K562 (cell line): ENCODE measurements around the gene LPIN1. TPM values are rescaled to one million over a fixed set of nuclear protein-coding genes. Genes with fewer than 3 reads are reported as not detected.
A peak's percentile ranks its signal among the peaks of the same experiment; 100 is the strongest.

Experiments used
- ADNP ChIP-seq: fragments of 200-800 bp; sonication (Bioruptor generic); IDR thresholded peaks from 2 replicates; pipeline ENCODE4 v1.6.1; 2016; ENCODE audit warnings: missing genetic modification characterization, missing compliant biosample characterization
- CBX3 ChIP-seq, 2 experiments: IDR thresholded peaks; 1 replicate in 1 of 2; 2 replicates in 1 of 2; pipeline ENCODE4 v1.6.1; 2012; ENCODE audit warnings: inconsistent platforms in 2 of 2, low read length in 2 of 2, borderline replicate concordance in 1 of 2, control low read depth in 1 of 2
- ESRRA ChIP-seq: fragments of 450-650 bp; IDR thresholded peaks from 2 replicates; pipeline ENCODE4 v1.6.1; 2014; ENCODE audit warnings: low read depth, mild to moderate bottlenecking, moderate library complexity, borderline replicate concordance
- GATA2 ChIP-seq: sonication (generic); formaldehyde crosslinking; IDR thresholded peaks from 2 replicates; pipeline ENCODE4 v1.4.0; 2020; ENCODE audit warnings: mild to moderate bottlenecking, missing genetic modification reagents
- IRF1 ChIP-seq: sonication (generic); formaldehyde crosslinking; IDR thresholded peaks from 2 replicates; pipeline ENCODE4 v1.8.0; 2022; ENCODE audit warnings: missing genetic modification reagents, mild to moderate bottlenecking, borderline replicate concordance
- KDM1A ChIP-seq, 2 experiments: fragments of 450-650 bp; IDR thresholded peaks; 2 replicates each; pipeline ENCODE4 v1.6.1; 2016; ENCODE audit warnings: mild to moderate bottlenecking in 2 of 2
- MTA2 ChIP-seq: fragments of 450-650 bp; IDR thresholded peaks from 2 replicates; pipeline ENCODE4 v1.6.1; 2016; ENCODE audit warnings: low read depth
- MYC ChIP-seq, 2 experiments: fragments of 250-450 bp in 1 of 2; sonication (Bioruptor Pico) in 1 of 2; IDR thresholded peaks; 2 replicates each; pipeline versions ENCODE4 v1.5.1 to v1.6.1; 2012 to 2021; ENCODE audit warnings: low read depth in 2 of 2, borderline replicate concordance in 1 of 2, improper control_type of control experiment in 1 of 2, low read length in 1 of 2, mild to moderate bottlenecking in 1 of 2, moderate library complexity in 1 of 2
- NR2C2 ChIP-seq, 2 experiments: fragments of 200-800 bp in 1 of 2; sonication (Bioruptor generic) in 1 of 2; sonication (generic) in 1 of 2; formaldehyde crosslinking in 1 of 2; IDR thresholded peaks; 2 replicates each; pipeline versions ENCODE4 v1.6.1 to v1.8.0; 2016 to 2022; ENCODE audit warnings: mild to moderate bottlenecking in 1 of 2, missing compliant biosample characterization in 1 of 2, missing genetic modification characterization in 1 of 2, missing genetic modification reagents in 1 of 2
- PML ChIP-seq: IDR thresholded peaks from 2 replicates; pipeline ENCODE4 v1.6.1; 2012; ENCODE audit warnings: low read length, inconsistent platforms
- RBBP5 ChIP-seq: fragments of 200-600 bp; sonication (generic); IDR thresholded peaks from 2 replicates; pipeline ENCODE4 v1.6.1; 2012; ENCODE audit warnings: borderline replicate concordance, mild to moderate bottlenecking, low read length, control low read depth, inconsistent platforms; ENCODE audit not compliant: insufficient read depth, poor library complexity, severe bottlenecking
- ZNF121 ChIP-seq: sonication (generic); formaldehyde crosslinking; conservative IDR thresholded peaks from 2 replicates; pipeline ENCODE4 v1.8.0; 2022; ENCODE audit warnings: missing genetic modification reagents
- polyA plus RNA-seq, 8 experiments: library from polyadenylated mRNA; depleted of rRNA in 4 of 8; stranded (reverse) in 5 of 8; unstranded in 3 of 8; fragments of >200 nt; fragmentation: Nextera tagmentation in 2 of 8; fragmentation: Illumina TruSeq in 1 of 8; extraction: Ambion mirVana in 2 of 8; extraction: Trizol in 1 of 8; gene quantifications; 2 replicates each; pipeline versions ENCODE4 v1.2.1 to v1.2.3, GENCODE V29; 2011 to 2014; ENCODE audit warnings: inconsistent platforms in 1 of 8, missing spikeins in 1 of 8
- total RNA-seq, 7 experiments: library from RNA; depleted of rRNA in 6 of 7; stranded (reverse); fragments of >200 nt in 6 of 7; fragmentation: Illumina TruSeq in 2 of 7; extraction: Trizol in 2 of 7; gene quantifications; 2 replicates each; pipeline versions ENCODE4 v1.2.1 to v1.2.3, GENCODE V29; 2011 to 2021; ENCODE audit warnings: low replicate concordance in 1 of 7

LPIN1 gene
- total and polyA plus RNA-seq, 9 of the 15 experiments (the other 6 are each of a cell fraction or from before 2014, with no cell fraction given): 9.2 to 84.0 (median 27.8) TPM

- TF ChIP-seq ESRRA (0 out of 2 replicates have a peak, but pooled peaks have one; percentile 22), CBX3 (IDR thresholded peaks at IDR 0.05; ENCODE audit: borderline replicate concordance in 1 of 2, low read length in 2 of 2) (0 out of 3 replicates have a peak, but pooled peaks of 1 of the 2 experiments have one; percentile 16), IRF1 (CRISPR knock-in tag) (0 out of 2 replicates have a peak, but pooled peaks have one; percentile 28), PML (no peak), KDM1A (IDR thresholded peaks at IDR 0.05) (peak in 1 of 2 experiments; percentile 68; a peak in 3 of 4 replicates), ZNF121 (CRISPR knock-in tag) (no peak), RBBP5 (peak; percentile 40), GATA2 (CRISPR knock-in tag) (peak; percentile 69; the same call in 1 of the 2 replicates), MTA2 (no peak), NR2C2 (CRISPR knock-in tag; IDR thresholded peaks at IDR 0.05) (no peak), NR2C2 (tag; IDR thresholded peaks at IDR 0.05) (no peak), MYC (IDR thresholded peaks at IDR 0.05; ENCODE audit: low read depth, low read length) (0 out of 2 replicates have a peak, but pooled peaks have one; percentile 7), MYC (CRISPR knock-in tag; IDR thresholded peaks at IDR 0.05; ENCODE audit: borderline replicate concordance, low read depth) (no peak), ADNP (0 out of 2 replicates have a peak, but pooled peaks have one; percentile 22)
Observed at GRCh38 chr2:11748018-11748860, 1.8 kb downstream of the LPIN1 start (continued).
